HG03469 (cell line): Measurements from ENCODE around the gene LRRC56.
"Not testable (repeated sequence)": the region's sequence is repeated elsewhere in the genome, so short reads cannot be mapped to it uniquely, and the experiment has no call there.

Experiments used
- ATAC-seq: cut with Tn5 transposase; IDR thresholded peaks from one replicate; pipeline ENCODE4 v1.9.1; 2021; ENCODE audit warnings: mild to moderate bottlenecking, moderate library complexity, moderate number of reproducible peaks; ENCODE audit not compliant: unreplicated experiment

Gene LRRC56

GRCh38 chr11:501001-501682 lies 36.2 kb upstream of the LRRC56 start:
- ATAC-seq, result no peak

GRCh38 chr11:501683-502287 lies 35.5 kb upstream of the LRRC56 start:
- no peak for ATAC-seq

- ATAC-seq, result no peak
Measured at GRCh38 chr11:502288-503178, 34.8 kb upstream of the LRRC56 start.

GRCh38 chr11:503179-503981 lies 33.9 kb upstream of the LRRC56 start:
- ATAC-seq, result no peak

DNA sequence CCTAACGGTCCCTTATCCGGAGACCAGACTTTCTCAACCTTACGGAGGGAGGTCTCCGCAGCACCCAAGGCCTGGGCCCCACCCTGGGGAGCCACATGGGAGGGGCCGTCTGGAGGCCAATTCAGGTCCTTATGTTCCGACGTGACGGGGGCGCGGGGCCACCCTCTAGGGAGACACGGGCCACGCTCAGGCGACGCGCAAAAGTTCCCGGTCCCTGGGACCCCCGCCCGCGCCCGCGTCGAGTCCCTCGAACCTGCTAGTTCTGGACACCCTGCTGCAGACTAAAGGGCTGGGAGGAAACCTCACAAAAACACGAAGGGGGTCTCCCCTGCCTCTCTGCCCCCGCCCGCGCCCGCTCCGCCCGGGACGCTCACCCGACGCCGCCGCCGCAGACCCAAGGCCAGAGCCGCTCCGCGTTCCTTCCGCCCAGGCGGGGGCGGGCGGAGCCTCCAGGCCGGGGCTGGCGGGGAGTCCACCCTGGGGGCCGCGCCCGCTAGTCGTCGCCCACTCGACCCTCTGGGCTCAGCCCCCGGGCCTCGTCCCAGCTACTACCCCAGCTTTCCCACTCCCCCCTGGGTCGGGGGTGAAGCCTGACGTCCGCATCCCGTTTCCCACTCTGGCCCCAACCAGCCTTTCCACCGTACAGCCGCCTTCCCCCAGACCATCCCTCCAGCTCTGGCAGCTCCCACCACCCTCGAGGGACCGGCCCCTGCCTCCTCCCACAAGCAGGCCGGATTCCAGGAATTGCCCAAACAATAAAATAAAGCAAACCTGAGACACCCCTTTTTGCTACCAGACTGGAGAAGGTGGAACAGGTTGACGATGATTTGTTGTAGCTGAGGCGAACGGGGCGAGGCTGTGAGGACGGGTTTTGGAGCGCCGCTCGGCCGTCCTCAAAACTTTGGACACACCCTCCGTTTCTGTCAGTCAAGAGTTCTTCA lies 33.0 kb upstream of the LRRC56 start:
- no peak for ATAC-seq

GRCh38 chr11:504994-505344 lies 32.4 kb upstream of the LRRC56 start:
- no peak for ATAC-seq

- ATAC-seq, result peak; percentile 61
Measured at GRCh38 chr11:506238-506994, 30.9 kb upstream of the LRRC56 start.

DNA sequence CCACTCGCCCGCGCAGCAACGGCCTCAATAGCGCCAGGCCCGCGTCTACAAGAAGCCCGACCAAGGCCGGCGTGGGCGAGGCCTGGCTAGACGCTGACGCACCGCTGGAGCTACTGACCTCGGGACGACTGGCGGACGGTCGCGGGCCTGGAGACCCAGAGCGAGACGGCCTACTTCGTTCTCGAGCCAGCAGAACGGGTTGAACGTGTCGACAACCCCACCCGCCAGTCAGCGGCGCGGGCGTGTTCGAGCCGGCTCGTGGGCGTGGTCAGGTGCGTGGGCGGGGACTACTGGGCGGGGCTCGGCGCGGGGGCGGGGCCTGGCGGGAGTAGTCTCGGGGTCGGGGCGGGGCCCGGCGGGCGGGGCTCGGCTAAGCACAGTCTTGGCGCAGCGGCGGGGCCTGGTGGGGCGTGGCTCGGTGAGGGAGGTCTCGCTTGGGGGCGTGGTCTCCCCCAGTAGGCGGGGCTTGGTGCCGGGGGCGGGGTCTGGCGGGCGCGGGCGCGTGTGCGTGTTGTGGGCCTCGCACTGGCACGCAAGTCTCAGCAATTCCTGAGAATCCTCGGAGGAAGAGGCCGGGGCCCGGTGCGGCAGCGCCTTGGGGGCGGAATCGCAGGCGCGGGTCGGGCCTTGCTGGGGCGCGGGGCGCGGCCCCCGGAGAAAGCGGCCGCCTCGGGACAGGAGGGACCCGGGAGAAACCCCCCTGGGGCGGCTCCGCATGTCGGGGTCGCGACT lies 30.2 kb upstream of the LRRC56 start, which contains the start of gene RNH1:
Gene RNH1 (minus strand): TSS at position 248 of the 732 bp plus-strand sequence. CDS start 5,080 bp downstream, outside the sequence.
- peak; percentile 24 for ATAC-seq

DNA sequence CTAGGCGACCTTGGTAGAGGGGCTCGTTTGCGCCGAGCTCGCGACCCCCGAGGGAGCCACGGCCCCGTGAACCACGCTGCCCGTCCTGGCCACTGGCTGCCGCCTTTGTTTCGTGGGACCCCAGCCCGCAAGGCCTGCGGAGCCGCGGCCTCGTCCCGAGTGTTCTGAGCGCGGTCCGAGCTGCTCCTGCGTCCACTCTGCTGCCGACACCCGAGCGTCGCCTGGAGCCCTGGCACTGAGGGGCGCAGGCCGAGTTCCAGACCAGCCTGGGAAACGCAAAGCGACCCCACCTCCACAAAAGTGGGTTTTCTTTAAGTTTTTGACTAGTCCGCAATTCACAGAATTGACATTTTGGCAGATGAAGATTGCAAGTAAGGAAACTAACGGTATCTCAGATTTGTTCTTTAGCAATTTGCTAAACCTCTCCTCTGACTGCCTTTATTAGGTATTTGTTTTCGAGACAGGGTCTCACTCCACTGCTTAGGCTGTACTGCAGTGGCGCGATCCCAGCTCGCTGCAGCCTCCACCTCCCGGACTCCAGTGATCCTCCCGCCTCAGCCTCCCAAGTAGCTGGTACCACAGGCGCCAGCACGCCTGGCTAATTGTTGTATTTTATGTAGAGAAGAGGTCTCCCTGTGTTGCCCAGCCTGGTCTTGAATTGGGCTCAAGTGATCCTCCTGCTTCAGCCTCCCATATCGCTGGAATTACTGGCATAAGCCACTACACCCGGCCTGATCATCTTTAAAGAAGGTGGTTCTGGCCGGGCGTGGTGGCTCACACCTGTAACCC lies 29.4 kb upstream of the LRRC56 start:
- ATAC-seq, result no peak

DNA sequence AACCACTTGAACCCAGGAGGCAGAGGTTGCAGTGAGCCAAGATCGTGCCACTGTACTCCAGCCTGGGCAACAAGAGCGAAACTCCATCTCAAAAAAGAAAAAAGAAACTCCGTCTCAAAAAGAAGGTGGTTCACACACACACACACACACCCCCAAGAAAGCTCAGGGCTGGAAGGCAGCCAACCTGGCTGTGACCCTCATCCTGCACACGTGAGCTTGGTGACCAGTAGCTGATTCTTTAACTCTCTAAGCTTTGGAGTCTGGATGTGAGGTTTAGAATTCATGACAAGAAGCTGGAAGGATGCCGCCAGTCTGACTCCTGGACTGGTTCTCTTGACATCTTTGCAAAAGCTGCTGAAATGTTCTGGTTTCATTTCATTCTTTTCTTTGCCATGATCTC lies 28.4 kb upstream of the LRRC56 start:
- no peak for ATAC-seq

GRCh38 chr11:512761-513595 lies 24.3 kb upstream of the LRRC56 start:
- no peak for ATAC-seq

- ATAC-seq, result no peak
Measured at GRCh38 chr11:514606-515005, 22.7 kb upstream of the LRRC56 start.

- ATAC-seq, result no peak
Measured at GRCh38 chr11:515131-515530, 22.2 kb upstream of the LRRC56 start.

DNA sequence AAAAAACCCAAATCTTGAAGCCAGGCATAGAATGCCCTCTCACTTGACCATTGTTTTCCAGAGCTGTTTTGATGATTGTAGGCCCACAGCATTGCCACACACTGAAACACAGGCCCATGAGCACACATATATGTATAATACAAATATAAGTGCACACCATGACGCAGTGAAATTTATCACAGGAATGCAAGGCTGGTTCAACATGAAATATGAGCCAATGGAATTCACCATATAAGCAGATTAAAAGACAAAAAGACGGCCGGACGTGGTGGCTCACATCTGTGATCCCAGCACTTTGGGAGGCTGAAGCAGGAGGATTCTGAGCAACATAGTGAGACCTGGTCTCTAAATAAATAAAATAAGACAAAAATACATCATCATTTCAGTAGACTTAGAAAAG lies 20.9 kb upstream of the LRRC56 start:
- ATAC-seq, result no peak

DNA sequence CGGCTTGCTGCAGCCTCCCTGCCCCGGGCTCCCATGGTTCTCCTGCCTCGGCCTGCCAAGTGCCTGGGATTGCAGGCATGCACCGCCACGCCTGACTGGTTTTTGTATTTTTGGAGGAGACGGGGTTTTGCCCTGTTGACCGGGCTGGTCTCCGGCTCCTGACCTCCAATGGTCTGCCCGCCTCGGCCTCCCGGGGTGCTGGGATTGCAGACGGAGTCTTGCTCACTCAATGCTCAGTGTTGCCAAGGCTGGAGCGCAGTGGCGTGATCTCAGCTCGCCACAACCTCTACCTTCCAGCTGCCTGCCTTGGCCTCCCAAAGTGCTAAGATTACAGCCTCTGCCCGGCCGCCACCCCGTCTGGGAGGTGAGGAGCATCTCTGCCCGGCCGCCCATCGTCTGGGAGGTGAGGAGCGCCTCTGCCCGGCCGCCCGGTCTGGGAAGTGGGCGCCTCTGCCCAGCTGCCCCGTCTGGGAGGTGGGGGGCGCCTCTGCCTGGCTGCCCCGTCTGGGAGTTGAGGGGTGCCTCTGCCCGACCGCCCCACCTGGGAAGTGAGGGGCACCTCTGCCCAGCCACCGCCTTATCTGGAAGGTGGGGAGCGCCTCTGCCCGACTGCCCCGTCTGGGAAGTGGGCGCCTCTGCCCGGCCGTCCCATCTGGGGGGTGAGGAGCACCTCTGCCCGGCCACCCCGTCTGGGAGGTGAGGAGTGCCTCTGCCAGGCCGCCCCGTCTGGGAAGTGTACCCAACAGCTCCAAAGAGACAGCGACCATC lies 20.2 kb upstream of the LRRC56 start:
- not testable (repeated sequence) for ATAC-seq
